ENCODE results near the gene TNNT1. TPM values are rescaled to one million over a fixed set of nuclear protein-coding genes. Genes with fewer than 3 reads are reported as not detected.

The TNNT1 gene
- total RNA-seq, 1 experiment from 2014 or later = 188 TPM

DNA sequence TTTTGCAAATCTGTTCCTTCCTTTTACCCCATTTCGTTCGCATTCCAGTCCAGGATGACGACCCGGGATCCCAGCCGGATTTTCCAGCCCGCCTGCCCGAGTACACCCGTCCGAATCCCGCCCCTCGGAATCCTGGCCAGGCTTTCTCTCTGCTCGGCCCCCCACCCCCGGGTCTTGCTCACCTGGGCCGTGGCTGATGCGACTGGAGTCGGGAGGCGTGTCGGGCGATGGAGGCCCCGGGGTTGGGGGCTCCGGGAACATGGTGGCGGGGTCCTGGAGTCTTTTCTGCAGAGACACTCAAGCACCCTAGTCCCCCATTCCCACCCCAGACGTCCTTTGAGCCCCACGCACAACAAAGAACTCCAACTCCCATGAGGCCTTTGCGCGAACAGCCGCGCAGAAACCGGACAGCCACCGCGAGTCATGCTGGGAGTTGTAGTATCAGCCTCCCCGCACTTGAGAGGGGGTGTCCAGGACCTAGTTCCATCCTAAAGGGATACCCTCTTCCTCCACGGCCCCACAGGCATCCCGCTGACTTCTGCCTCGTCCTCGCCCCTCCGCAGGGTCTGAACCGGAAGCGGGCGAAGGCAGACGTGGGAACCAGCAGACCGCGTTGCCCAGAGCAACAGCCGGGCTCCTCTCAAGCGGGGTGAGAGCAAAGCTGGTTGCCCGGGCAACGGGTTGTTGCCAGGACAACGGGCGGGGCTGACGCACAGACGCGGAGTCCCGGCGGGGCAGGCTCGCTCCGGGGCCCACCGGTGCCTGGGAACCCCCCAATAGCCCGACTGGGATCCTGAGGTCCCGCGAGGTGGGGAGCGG is 30.0 kb upstream of the TNNT1 start:
- TF ChIP-seq CBX3 (IDR thresholded peaks at IDR 0.05; ENCODE audit: low read depth) (no peak), SRF (IDR thresholded peaks at IDR 0.05; ENCODE audit: low read depth) (no peak), SP1 (IDR thresholded peaks at IDR 0.05; ENCODE audit: low read depth) (peak; percentile 99), YY1 (IDR thresholded peaks at IDR 0.05; ENCODE audit: extremely low read depth, insufficient replicate concordance, low read depth, low read length) (peak; percentile 56), EZH2 (IDR thresholded peaks at IDR 0.05) (no peak), EGR1 (IDR thresholded peaks at IDR 0.05; ENCODE audit: low read depth) (peak; percentile 83), JUND (IDR thresholded peaks at IDR 0.05) (peak; percentile 92), POLR2AphosphoS5 (IDR thresholded peaks at IDR 0.05; ENCODE audit: low read depth, low read length) (no peak), ELF1 (IDR thresholded peaks at IDR 0.05; ENCODE audit: borderline replicate concordance, low read depth) (no peak; the same call in 1 of the 2 replicates), FOSL1 (IDR thresholded peaks at IDR 0.05; ENCODE audit: low read depth) (no peak)
- TF ChIP-seq, protein P1, sequence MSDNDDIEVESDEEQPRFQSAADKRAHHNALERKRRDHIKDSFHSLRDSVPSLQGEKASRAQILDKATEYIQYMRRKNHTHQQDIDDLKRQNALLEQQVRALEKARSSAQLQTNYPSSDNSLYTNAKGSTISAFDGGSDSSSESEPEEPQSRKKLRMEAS (IDR thresholded peaks at IDR 0.05) = no peak
- TF ChIP-seq, protein P2, sequence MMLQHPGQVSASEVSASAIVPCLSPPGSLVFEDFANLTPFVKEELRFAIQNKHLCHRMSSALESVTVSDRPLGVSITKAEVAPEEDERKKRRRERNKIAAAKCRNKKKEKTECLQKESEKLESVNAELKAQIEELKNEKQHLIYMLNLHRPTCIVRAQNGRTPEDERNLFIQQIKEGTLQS (IDR thresholded peaks at IDR 0.05) = no peak
- TF ChIP-seq, protein P3, sequence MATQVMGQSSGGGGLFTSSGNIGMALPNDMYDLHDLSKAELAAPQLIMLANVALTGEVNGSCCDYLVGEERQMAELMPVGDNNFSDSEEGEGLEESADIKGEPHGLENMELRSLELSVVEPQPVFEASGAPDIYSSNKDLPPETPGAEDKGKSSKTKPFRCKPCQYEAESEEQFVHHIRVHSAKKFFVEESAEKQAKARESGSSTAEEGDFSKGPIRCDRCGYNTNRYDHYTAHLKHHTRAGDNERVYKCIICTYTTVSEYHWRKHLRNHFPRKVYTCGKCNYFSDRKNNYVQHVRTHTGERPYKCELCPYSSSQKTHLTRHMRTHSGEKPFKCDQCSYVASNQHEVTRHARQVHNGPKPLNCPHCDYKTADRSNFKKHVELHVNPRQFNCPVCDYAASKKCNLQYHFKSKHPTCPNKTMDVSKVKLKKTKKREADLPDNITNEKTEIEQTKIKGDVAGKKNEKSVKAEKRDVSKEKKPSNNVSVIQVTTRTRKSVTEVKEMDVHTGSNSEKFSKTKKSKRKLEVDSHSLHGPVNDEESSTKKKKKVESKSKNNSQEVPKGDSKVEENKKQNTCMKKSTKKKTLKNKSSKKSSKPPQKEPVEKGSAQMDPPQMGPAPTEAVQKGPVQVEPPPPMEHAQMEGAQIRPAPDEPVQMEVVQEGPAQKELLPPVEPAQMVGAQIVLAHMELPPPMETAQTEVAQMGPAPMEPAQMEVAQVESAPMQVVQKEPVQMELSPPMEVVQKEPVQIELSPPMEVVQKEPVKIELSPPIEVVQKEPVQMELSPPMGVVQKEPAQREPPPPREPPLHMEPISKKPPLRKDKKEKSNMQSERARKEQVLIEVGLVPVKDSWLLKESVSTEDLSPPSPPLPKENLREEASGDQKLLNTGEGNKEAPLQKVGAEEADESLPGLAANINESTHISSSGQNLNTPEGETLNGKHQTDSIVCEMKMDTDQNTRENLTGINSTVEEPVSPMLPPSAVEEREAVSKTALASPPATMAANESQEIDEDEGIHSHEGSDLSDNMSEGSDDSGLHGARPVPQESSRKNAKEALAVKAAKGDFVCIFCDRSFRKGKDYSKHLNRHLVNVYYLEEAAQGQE (IDR thresholded peaks at IDR 0.05; ENCODE audit: low read depth) = no peak
- TF ChIP-seq, protein P4, sequence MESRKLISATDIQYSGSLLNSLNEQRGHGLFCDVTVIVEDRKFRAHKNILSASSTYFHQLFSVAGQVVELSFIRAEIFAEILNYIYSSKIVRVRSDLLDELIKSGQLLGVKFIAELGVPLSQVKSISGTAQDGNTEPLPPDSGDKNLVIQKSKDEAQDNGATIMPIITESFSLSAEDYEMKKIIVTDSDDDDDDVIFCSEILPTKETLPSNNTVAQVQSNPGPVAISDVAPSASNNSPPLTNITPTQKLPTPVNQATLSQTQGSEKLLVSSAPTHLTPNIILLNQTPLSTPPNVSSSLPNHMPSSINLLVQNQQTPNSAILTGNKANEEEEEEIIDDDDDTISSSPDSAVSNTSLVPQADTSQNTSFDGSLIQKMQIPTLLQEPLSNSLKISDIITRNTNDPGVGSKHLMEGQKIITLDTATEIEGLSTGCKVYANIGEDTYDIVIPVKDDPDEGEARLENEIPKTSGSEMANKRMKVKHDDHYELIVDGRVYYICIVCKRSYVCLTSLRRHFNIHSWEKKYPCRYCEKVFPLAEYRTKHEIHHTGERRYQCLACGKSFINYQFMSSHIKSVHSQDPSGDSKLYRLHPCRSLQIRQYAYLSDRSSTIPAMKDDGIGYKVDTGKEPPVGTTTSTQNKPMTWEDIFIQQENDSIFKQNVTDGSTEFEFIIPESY (IDR thresholded peaks at IDR 0.05; ENCODE audit: extremely low read depth, insufficient replicate concordance, low read length) = no peak
- Histone ChIP-seq H4K20me1 (ENCODE audit: insufficient read depth) (no peaks in the 10 kb centered on the region), H3K36me3 (ENCODE audit: control insufficient read depth in 1 of 2, insufficient read depth in 2 of 2, low read length in 2 of 2) (no peaks in the 10 kb centered on the region), H3K4me1 (ENCODE audit: control insufficient read depth in 1 of 2, insufficient read depth in 2 of 2, low read length in 2 of 2) (peaks cover 13 to 43% of the 10 kb centered on the region in 2 experiments; a peak in 3 of 4 replicates), H2AFZ (ENCODE audit: low read depth, low read length, poor library complexity, severe bottlenecking) (peak overlapping the region; percentile 20), H3K27ac (ENCODE audit: low read depth, low read length) (0 out of 2 replicates have a peak overlapping the region, but pooled peaks have one; percentile 12), H3K9ac (ENCODE audit: low read length) (no peak overlapping the region), H3K79me2 (ENCODE audit: insufficient read depth, low read length) (no peaks in the 10 kb centered on the region), H3K4me2 (ENCODE audit: low read length) (peak overlapping the region; percentile 68), H3K4me3 (replicated peaks in 1 of 2; ENCODE audit: low read depth in 1 of 2, low read length in 2 of 2) (peak overlapping the region; percentile 22 to 40), H3K9me2 (ENCODE audit: insufficient read depth) (no peaks in the 10 kb centered on the region), H3K9me3 (ENCODE audit: control insufficient read depth in 1 of 2, insufficient read depth in 1 of 2, low read depth in 1 of 2, low read length in 2 of 2) (peaks cover 0 to 5% of the 10 kb centered on the region in 2 experiments; a peak in 1 of 4 replicates), H3K27me3 (ENCODE audit: insufficient read depth, low read length) (no peaks in the 10 kb centered on the region)
- ATAC-seq (peak; percentile 71), DNase-seq (ENCODE audit: low read depth, low spot score) (peak; percentile 69)
- POLR2A ChIA-PET = no interaction called here
- BruUV-seq (replicated peaks) = no TSS peak
- CTCF ChIA-PET = interaction anchor here (1.0 to 1.6 kb wide), 3 partner anchors 13 to 38 kb away, joined by 3 to 7 read pairs (median 3); partner anchors contain the start of gene DNAAF3
- intact Hi-C loops (cut with micrococcal nuclease) = loop anchor here (1.0 kb wide), 1 partner anchor 37 kb away; no protein-coding TSS in a partner anchor
- RAD21 ChIA-PET (ENCODE audit: low non-redundant PET in 1 of 2, low total read pairs in 2 of 2, uncharacterized antibody in 2 of 2, unreplicated experiment in 2 of 2) = no interaction called here
